H1 (cell line): Measurements from ENCODE around the gene OR2C1. TPM values are rescaled to one million over a fixed set of nuclear protein-coding genes. Genes with fewer than 3 reads are reported as not detected.

Experiments used
- CTCF ChIA-PET: fragments of 300-600 bp; sonication (Branson Sonifier 250); formaldehyde crosslinking; loops from one replicate; lab custom pipeline; 2021; ENCODE audit not compliant: partially characterized antibody; lab: Charles Lee
- POLR2A ChIA-PET: fragments of 300-600 bp; sonication (Branson Sonifier 250); formaldehyde crosslinking; loops from one replicate; lab custom pipeline; 2021; ENCODE audit warnings: inconsistent platforms; ENCODE audit not compliant: partially characterized antibody; lab: Charles Lee
- DNase-seq, 2 experiments: peaks; one replicate each; pipeline versions ENCODE4 v3.0.0 to v3.0.0-alpha.2; 2010 to 2022; ENCODE audit warnings: low spot score in 2 of 2, low read depth in 1 of 2, mixed read lengths in 1 of 2
- FAIRE-seq: peaks from 2 replicates; lab custom pipeline; 2011; peaks lifted over from hg19 to GRCh38; lab: Jason Lieb, UNC
- H2AFZ ChIP-seq: 2 replicates; pipeline ENCODE4 v1.8.1; 2012; ENCODE audit warnings: low read length, inconsistent platforms
- H2AK5ac ChIP-seq: 2 replicates; pipeline ENCODE4 v1.6.1; 2013; ENCODE audit warnings: low read depth, low read length
- H2BK120ac ChIP-seq: replicated peaks from 2 replicates; pipeline ENCODE3; 2013; ENCODE audit warnings: low read depth, low read length, inconsistent platforms
- H2BK12ac ChIP-seq: 2 replicates; pipeline ENCODE4 v1.6.1; 2013; ENCODE audit warnings: low read depth, low read length
- H2BK15ac ChIP-seq: 2 replicates; pipeline ENCODE4 v1.6.1; 2013; ENCODE audit warnings: low read length
- H2BK20ac ChIP-seq: 2 replicates; pipeline ENCODE4 v1.6.1; 2013; ENCODE audit warnings: low read length
- H2BK5ac ChIP-seq: 2 replicates; pipeline ENCODE4 v1.6.1; 2013; ENCODE audit warnings: low read depth, low read length
- H3K14ac ChIP-seq: 2 replicates; pipeline ENCODE4 v1.6.1; 2013; ENCODE audit warnings: inconsistent platforms; ENCODE audit not compliant: insufficient read length
- H3K18ac ChIP-seq: 2 replicates; pipeline ENCODE4 v1.6.1; 2013; ENCODE audit warnings: low read length; ENCODE audit errors: extremely low read depth
- H3K23ac ChIP-seq: 2 replicates; pipeline ENCODE4 v1.6.1; 2013; ENCODE audit warnings: inconsistent platforms; ENCODE audit not compliant: insufficient read length
- H3K23me2 ChIP-seq: 2 replicates; pipeline ENCODE4 v1.6.1; 2013; ENCODE audit warnings: low read depth, low read length
- H3K27ac ChIP-seq: 2 replicates; pipeline ENCODE4 v1.6.1; 2011; ENCODE audit warnings: low read depth, low read length, inconsistent platforms
- H3K27me3 ChIP-seq, 4 experiments: replicated peaks in 1 of 4; 1 replicate in 1 of 4; 2 replicates in 3 of 4; pipeline versions ENCODE4 v1.6.1 to v1.8.1; 2011 to 2013; ENCODE audit warnings: low read length in 3 of 4, mild to moderate bottlenecking in 3 of 4, inconsistent platforms in 2 of 4, mixed read lengths in 2 of 4, moderate library complexity in 1 of 4; ENCODE audit not compliant: control insufficient read depth in 3 of 4, insufficient read depth in 3 of 4; ENCODE audit errors: extremely low read depth in 1 of 4
- H3K36me3 ChIP-seq, 4 experiments: 2 replicates each; pipeline versions ENCODE4 v1.6.1 to v1.8.1; 2011 to 2013; ENCODE audit warnings: mild to moderate bottlenecking in 4 of 4, low read length in 3 of 4, moderate library complexity in 2 of 4, control low read depth in 1 of 4, inconsistent platforms in 1 of 4; ENCODE audit not compliant: insufficient read depth in 4 of 4, control insufficient read depth in 2 of 4
- H3K4ac ChIP-seq: replicated peaks from 2 replicates; pipeline ENCODE3; 2013; ENCODE audit warnings: low read length, low read depth, mixed read lengths, inconsistent platforms; ENCODE audit not compliant: insufficient read length
- H3K4me1 ChIP-seq, 4 experiments: replicated peaks in 1 of 4; 1 replicate in 1 of 4; 2 replicates in 3 of 4; pipeline versions ENCODE4 v1.6.1 to v1.8.1; 2011 to 2013; ENCODE audit warnings: low read length in 3 of 4, inconsistent platforms in 2 of 4, mixed read lengths in 1 of 4; ENCODE audit not compliant: insufficient read depth in 4 of 4, control insufficient read depth in 3 of 4
- H3K4me2 ChIP-seq, 2 experiments: 2 replicates each; pipeline versions ENCODE4 v1.6.1 to v1.8.1; 2011 to 2013; ENCODE audit warnings: low read depth in 2 of 2, low read length in 2 of 2, control low read depth in 1 of 2, inconsistent platforms in 1 of 2, mild to moderate bottlenecking in 1 of 2; ENCODE audit not compliant: insufficient read depth in 1 of 2
- H3K4me3 ChIP-seq, 4 experiments: fragments of 200-600, 300-600 bp in 1 of 4; sonication (generic), shearing (Covaris generic), sonication (Bioruptor Twin) in 1 of 4; 2 replicates each; pipeline versions ENCODE4 v1.5.1 to v1.8.1; 2011 to 2016; ENCODE audit warnings: low read length in 4 of 4, low read depth in 3 of 4, control low read depth in 2 of 4, inconsistent platforms in 2 of 4, mild to moderate bottlenecking in 2 of 4, mixed read lengths in 1 of 4, moderate library complexity in 1 of 4; ENCODE audit not compliant: insufficient read depth in 2 of 4; ENCODE audit errors: extremely low read depth in 1 of 4
- H3K56ac ChIP-seq: replicated peaks from 2 replicates; pipeline ENCODE3; 2013; ENCODE audit warnings: low read depth, mild to moderate bottlenecking, mixed read lengths, low read length, inconsistent platforms; ENCODE audit not compliant: insufficient read length
- H3K79me1 ChIP-seq: 2 replicates; pipeline ENCODE4 v1.6.1; 2013; ENCODE audit warnings: low read depth, low read length, control low read depth
- H3K79me2 ChIP-seq, 2 experiments: 2 replicates each; pipeline versions ENCODE4 v1.6.1 to v1.8.1; 2012 to 2013; ENCODE audit warnings: low read length in 2 of 2, mild to moderate bottlenecking in 2 of 2, inconsistent platforms in 1 of 2; ENCODE audit not compliant: insufficient read depth in 2 of 2, control insufficient read depth in 1 of 2
- H3K9ac ChIP-seq, 4 experiments: replicated peaks in 1 of 4; 1 replicate in 1 of 4; 2 replicates in 3 of 4; pipeline versions ENCODE4 v1.6.1 to v1.8.1; 2011 to 2013; ENCODE audit warnings: low read depth in 3 of 4, low read length in 3 of 4, control low read depth in 2 of 4, mild to moderate bottlenecking in 2 of 4, moderate library complexity in 2 of 4, inconsistent platforms in 1 of 4; ENCODE audit errors: extremely low read depth in 1 of 4
- H3K9me3 ChIP-seq, 2 experiments: 2 replicates each; pipeline versions ENCODE4 v1.6.1 to v1.8.1; 2012 to 2013; ENCODE audit warnings: mild to moderate bottlenecking in 2 of 2, moderate library complexity in 2 of 2, control low read depth in 1 of 2, inconsistent platforms in 1 of 2, low read depth in 1 of 2, low read length in 1 of 2, mixed read lengths in 1 of 2; ENCODE audit not compliant: insufficient read depth in 2 of 2
- H4K20me1 ChIP-seq, 2 experiments: replicated peaks in 1 of 2; 2 replicates each; pipeline versions ENCODE3 to v1.8.1; 2011 to 2013; ENCODE audit warnings: inconsistent platforms in 2 of 2, low read length in 2 of 2, mild to moderate bottlenecking in 1 of 2; ENCODE audit not compliant: insufficient read depth in 2 of 2, control insufficient read depth in 1 of 2
- H4K5ac ChIP-seq: 2 replicates; pipeline ENCODE4 v1.6.1; 2013; ENCODE audit warnings: low read length, low read depth, mixed read lengths, inconsistent platforms; ENCODE audit not compliant: insufficient read length
- H4K8ac ChIP-seq: 2 replicates; pipeline ENCODE4 v1.8.0; 2013; ENCODE audit warnings: mild to moderate bottlenecking, moderate library complexity, low read length, inconsistent platforms; ENCODE audit not compliant: insufficient read depth; ENCODE audit errors: extremely low read depth
- H4K91ac ChIP-seq: replicated peaks from 2 replicates; pipeline ENCODE3; 2013; ENCODE audit warnings: low read length, mixed read lengths, inconsistent platforms; ENCODE audit not compliant: insufficient read length
- ASH2L ChIP-seq: fragments of 200-600, 300-600 bp; sonication (generic); IDR thresholded peaks from one replicate; pipeline ENCODE4 v1.7.1; 2017; ENCODE audit warnings: low read length
- CBX5 ChIP-seq: fragments of 300-800, 300-1000 bp; sonication (generic); IDR thresholded peaks from 2 replicates; pipeline ENCODE4 v1.7.1; 2016; ENCODE audit warnings: antibody characterized with exemption, low read length, low read depth
- GTF2F1 ChIP-seq: IDR thresholded peaks from 2 replicates; pipeline ENCODE4 v1.6.1; 2012; ENCODE audit warnings: low read depth, low read length, improper control_type of control experiment, borderline replicate concordance
- JUN ChIP-seq: IDR thresholded peaks from 2 replicates; pipeline ENCODE4 v1.6.1; 2011; ENCODE audit warnings: low read depth, mild to moderate bottlenecking, improper control_type of control experiment, low read length
- MAFK ChIP-seq: IDR thresholded peaks from 2 replicates; pipeline ENCODE4 v1.6.1; 2012; ENCODE audit warnings: low read depth, mild to moderate bottlenecking, improper control_type of control experiment, low read length
- NANOG ChIP-seq: IDR thresholded peaks from 2 replicates; pipeline ENCODE4 v1.6.1; 2011; ENCODE audit warnings: low read length, low read depth, mild to moderate bottlenecking, inconsistent platforms; ENCODE audit not compliant: insufficient read depth, poor library complexity, severe bottlenecking
- POLR2AphosphoS5 ChIP-seq: IDR thresholded peaks from 2 replicates; pipeline ENCODE4 v1.6.1; 2011; ENCODE audit warnings: low read depth, low read length
- POU5F1 ChIP-seq: IDR thresholded peaks from 2 replicates; pipeline ENCODE4 v1.6.1; 2011; ENCODE audit warnings: low read depth, mild to moderate bottlenecking, low read length, moderate library complexity
- RNF2 ChIP-seq: fragments of 200-900, 300-1000 bp; sonication (generic); IDR thresholded peaks from 2 replicates; pipeline ENCODE4 v1.7.1; 2016; ENCODE audit warnings: borderline replicate concordance, low read depth, mild to moderate bottlenecking, antibody characterized with exemption, low read length; ENCODE audit not compliant: poor library complexity, severe bottlenecking; ENCODE audit errors: missing control alignments
- RXRA ChIP-seq: IDR thresholded peaks from 2 replicates; pipeline ENCODE4 v1.6.1; 2011; ENCODE audit warnings: low read depth, mild to moderate bottlenecking, low read length, moderate library complexity; ENCODE audit not compliant: insufficient read depth
- SIX5 ChIP-seq: IDR thresholded peaks from 2 replicates; pipeline ENCODE4 v1.6.1; 2011; ENCODE audit warnings: mild to moderate bottlenecking, low read depth, low read length
- SP1 ChIP-seq: IDR thresholded peaks from 2 replicates; pipeline ENCODE4 v1.6.1; 2011; ENCODE audit warnings: low read depth, low read length
- SP4 ChIP-seq: IDR thresholded peaks from 2 replicates; pipeline ENCODE4 v1.6.1; 2012; ENCODE audit warnings: low read length, inconsistent platforms
- WGBS, 2 experiments: shearing (Covaris generic) in 1 of 2; methylation state at CpG; one replicate each; pipeline versions ENCODE4 v1.1.6 to v1.1.7; 2013 to 2015; ENCODE audit warnings: low lambda C conversion rate in 2 of 2, mixed read lengths in 2 of 2, inconsistent platforms in 1 of 2, low coverage in 1 of 2, missing lambda C conversion rate in 1 of 2; ENCODE audit not compliant: insufficient replicate concordance in 2 of 2, insufficient coverage in 1 of 2, insufficient read length in 1 of 2; ENCODE audit errors: extremely low coverage in 1 of 2, missing lambda C conversion rate in 1 of 2; 5-methylcytosine and 5-hydroxymethylcytosine counted together
- polyA plus RNA-seq, 7 experiments: library from polyadenylated mRNA; depleted of rRNA in 3 of 7; stranded (reverse) in 5 of 7; unstranded in 2 of 7; fragments of >200 nt in 5 of 7; fragments of 200-250 nt in 2 of 7; gene quantifications; 1 replicate in 5 of 7; 2 replicates in 1 of 7; 4 replicates in 1 of 7; pipeline versions ENCODE4 v1.2.1 to v1.2.3, GENCODE V29; 2011 to 2013; ENCODE audit warnings: missing spikeins in 2 of 7, mixed read lengths in 2 of 7
- total RNA-seq: library from RNA; stranded (reverse); fragmentation: NEBNext Ultra II Directional; extraction: Animal tissue kit (Norgen Biotek cat#: 25700); gene quantifications from 2 replicates; pipeline ENCODE4 v1.2.1, GENCODE V29; 2021
- TF ChIP-seq, protein P1 (sequence below): IDR thresholded peaks from 2 replicates; pipeline ENCODE4 v1.6.1; 2012; ENCODE audit warnings: low read length, inconsistent platforms

OR2C1 gene
- total and polyA plus RNA-seq, 2 of the 8 experiments (the other 6 are each of a cell fraction or from before 2014, with no cell fraction given): not detected

- no peak overlapping the region for H2BK20ac ChIP-seq
- no peaks in the 10 kb centered on the region for H3K79me2 ChIP-seq
- H3K14ac ChIP-seq: no peak overlapping the region
- H3K18ac ChIP-seq: no peak overlapping the region
- no peaks in the 10 kb centered on the region for H3K79me1 ChIP-seq
- no peak overlapping the region for H2BK15ac ChIP-seq
- no peak overlapping the region for H2BK12ac ChIP-seq
- H4K8ac ChIP-seq: no peak overlapping the region
- no peak overlapping the region for H3K9ac ChIP-seq
- DNase-seq: no peak
- no peak overlapping the region for H3K4me2 ChIP-seq
- H3K36me3 ChIP-seq: no peaks in the 10 kb centered on the region
- no peaks in the 10 kb centered on the region for H3K4me1 ChIP-seq
- peaks cover 12 to 25% of the 10 kb centered on the region in 2 experiments for H3K9me3 ChIP-seq
- no peak overlapping the region for H2AFZ ChIP-seq
- no peaks in the 10 kb centered on the region for H4K20me1 ChIP-seq
- no peak overlapping the region for H3K4me3 ChIP-seq
- no peak overlapping the region for H3K27ac ChIP-seq
- H4K5ac ChIP-seq: no peak overlapping the region
- no peak overlapping the region for H2BK5ac ChIP-seq
- H3K23ac ChIP-seq: no peak overlapping the region
- H2BK120ac ChIP-seq: no peak overlapping the region
- no peaks in the 10 kb centered on the region for H3K27me3 ChIP-seq
- no peak overlapping the region for H3K4ac ChIP-seq
- no peak overlapping the region for H3K56ac ChIP-seq
- no peak overlapping the region for H2AK5ac ChIP-seq
- H4K91ac ChIP-seq: no peak overlapping the region
- FAIRE-seq: no peak
- CTCF ChIA-PET: no interaction called here
- 86% methylated on average over 7 of the region's 7 CpGs; no CpG with 5 or more reads in 1 of the 2 experiments for WGBS, 2 experiments
- POLR2A ChIA-PET: no interaction called here
- no peaks in the 10 kb centered on the region for H3K23me2 ChIP-seq
- TF ChIP-seq, protein P1, sequence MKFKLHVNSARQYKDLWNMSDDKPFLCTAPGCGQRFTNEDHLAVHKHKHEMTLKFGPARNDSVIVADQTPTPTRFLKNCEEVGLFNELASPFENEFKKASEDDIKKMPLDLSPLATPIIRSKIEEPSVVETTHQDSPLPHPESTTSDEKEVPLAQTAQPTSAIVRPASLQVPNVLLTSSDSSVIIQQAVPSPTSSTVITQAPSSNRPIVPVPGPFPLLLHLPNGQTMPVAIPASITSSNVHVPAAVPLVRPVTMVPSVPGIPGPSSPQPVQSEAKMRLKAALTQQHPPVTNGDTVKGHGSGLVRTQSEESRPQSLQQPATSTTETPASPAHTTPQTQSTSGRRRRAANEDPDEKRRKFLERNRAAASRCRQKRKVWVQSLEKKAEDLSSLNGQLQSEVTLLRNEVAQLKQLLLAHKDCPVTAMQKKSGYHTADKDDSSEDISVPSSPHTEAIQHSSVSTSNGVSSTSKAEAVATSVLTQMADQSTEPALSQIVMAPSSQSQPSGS: no peak
- TF ChIP-seq NANOG: no peak
- no peak for TF ChIP-seq MAFK
- TF ChIP-seq SP1: no peak
- no peak for TF ChIP-seq ASH2L
- TF ChIP-seq SP4: no peak
- TF ChIP-seq RNF2: no peak
- TF ChIP-seq RXRA: no peak
- TF ChIP-seq JUN: no peak
- TF ChIP-seq POU5F1: no peak
- TF ChIP-seq GTF2F1: no peak
- no peak for TF ChIP-seq CBX5
- TF ChIP-seq SIX5: no peak
- TF ChIP-seq POLR2AphosphoS5: no peak
Measured at GRCh38 chr16:3363793-3364192, 8.1 kb downstream of the OR2C1 start.
